Head of caudate nucleus (tissue), 42 donors: ENCODE data around the gene DHRS3.
"Not testable (repeated sequence)": the region's sequence is repeated elsewhere in the genome, so short reads cannot be mapped to it uniquely, and the experiment has no call there.

Source experiments
- DNase-seq, 42 donors: peaks; one replicate each; pipeline versions ENCODE4 v3.0.0 to v3.0.0-alpha.2; 2020 to 2021; ENCODE audit warnings: mixed read lengths in 7 of 42
- intact Hi-C: fragments of 100-400 bp; cut with DNase I; formaldehyde crosslinking; loops from one replicate; pipeline ENCODE4 v1.15.0; 2022

DHRS3 gene

DNA sequence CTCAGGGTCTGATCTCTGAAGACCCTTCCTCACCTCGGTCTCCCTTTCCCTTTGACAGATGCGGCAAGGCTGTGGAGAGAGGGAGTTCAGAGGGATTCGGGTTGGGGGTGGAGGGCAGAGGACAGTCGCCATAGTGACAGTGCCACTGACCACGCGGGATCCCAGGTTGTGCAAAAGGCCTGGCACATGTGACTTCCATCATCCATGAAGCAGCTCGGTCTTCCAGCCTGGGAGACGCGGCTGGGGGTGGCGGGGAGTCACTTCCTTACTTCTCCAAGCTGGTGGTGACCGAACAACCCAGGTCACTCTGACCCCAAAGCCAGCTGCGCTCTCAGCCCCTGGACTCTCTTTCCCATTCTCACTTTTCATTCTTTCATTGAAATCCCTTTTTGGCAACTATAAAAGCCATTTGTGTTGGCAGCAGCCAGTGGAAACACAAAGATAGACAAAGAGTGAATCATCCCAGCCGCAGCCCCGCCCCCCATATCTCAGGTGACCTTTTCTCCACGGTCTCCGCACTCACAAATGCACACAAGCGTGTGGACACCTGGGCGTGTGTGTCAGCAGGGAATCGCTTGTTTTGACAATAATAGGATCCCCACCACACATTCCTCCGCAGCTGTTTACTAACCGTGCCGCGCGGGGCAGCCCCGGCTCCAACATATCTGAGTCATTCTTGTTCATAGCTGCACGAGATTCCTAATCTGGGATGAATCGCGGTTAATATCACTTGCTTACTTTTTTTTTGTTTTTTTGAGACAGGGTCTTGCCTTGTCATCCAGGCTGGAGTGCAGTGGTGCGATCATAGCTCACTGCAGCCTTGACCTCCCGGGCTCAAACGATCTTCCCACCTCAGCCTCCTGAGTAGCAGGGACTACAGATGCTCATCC is 68.3 kb downstream of the DHRS3 start:
- DNase-seq: no peak
- intact Hi-C loops: no loop called here

DNA sequence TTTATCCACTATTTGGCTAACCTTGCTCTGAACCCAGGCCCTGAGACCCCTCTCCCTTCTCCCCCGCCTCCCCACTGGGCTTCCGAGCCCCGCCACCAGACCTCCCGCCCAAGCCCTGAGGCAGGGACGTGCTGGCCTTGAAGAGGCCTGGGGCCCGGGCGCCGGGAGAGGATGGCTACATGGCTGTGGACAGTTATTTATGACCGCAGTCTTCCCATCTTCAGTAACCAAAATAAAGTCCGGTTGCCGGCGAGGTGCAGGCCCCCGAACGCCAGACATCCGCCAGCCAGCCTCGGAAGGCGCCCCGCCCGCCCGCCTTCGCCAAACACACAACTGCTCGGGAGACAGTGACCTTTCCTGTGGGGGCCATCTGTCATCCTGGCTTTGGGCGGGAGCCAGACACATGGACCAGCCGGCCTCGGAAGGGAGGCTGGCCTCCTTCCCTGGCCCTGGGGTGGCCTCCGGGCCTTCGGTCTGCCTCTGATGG is 69.0 kb downstream of the DHRS3 start:
- no peak for DNase-seq
- intact Hi-C loops: no loop called here

DNA sequence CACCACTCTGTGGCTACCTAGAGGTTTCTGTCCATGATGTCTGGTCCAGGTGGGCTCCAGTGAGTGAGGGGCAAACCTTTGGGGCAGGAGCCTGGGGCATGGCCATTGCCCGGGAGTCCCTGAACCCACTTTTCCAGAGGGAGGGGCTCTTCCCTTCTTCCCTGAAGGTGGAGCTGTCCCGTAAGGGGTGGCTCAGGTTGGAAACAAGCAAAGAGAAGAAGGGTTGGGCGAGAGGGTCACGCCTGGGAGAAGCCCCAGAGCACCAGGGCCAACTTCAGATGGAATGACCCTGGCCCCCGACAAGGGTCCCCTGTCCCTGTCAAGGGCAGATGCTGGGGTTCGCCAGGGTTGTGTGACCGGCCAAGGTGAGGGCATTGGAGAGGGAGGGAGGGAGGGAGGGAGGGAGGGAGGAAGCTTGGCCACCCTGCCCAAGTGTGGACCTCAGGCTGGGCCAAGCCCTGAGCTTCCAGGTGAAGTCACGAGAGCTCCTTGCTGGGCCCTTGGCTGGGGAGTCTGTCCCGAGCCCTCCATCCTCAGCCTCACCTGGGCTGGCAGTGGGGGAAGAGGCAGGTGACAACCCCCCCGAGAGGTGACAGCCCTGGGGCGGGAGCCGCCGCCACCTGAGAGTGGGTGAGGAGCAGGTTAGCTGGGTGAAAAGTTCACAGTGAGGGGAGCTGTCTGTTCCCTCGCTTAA is 69.6 kb downstream of the DHRS3 start:
- DNase-seq: peak in 2 of 42 donors; percentile 14
- intact Hi-C loops: no loop called here

DNA sequence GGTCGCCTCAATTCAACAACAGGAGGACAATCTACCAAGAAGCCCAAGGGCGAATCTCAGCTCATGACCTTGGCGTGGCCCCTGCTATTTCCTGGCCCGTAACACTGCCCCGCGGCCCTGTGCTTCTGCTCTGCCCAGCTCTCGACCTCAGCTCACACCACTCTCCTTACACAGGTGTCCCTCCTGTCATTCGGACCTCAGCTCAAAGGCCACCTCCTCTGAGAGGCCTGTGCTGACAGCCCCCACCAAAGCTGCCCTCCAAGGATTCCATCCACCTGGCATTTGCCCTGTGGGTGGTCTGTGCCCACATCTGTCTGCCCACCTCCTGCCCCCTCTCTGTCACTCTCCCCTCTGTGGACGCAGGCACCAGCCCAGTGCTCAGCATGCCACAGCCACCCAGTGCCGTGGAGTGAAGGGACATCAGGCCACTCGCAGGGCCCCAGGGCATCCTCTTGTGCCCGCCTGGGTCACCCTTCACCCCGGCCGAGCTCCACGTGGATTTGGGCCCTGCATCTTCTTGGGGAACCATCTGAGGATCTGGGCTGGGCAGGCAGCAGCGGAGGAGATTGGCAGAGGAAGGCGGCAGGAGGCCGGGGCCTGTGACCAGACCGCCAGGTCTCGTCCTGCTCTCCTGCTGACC is 70.3 kb downstream of the DHRS3 start:
- intact Hi-C loops: no loop called here
- DNase-seq: peak in 2 of 42 donors; percentile 5 to 8

DNA sequence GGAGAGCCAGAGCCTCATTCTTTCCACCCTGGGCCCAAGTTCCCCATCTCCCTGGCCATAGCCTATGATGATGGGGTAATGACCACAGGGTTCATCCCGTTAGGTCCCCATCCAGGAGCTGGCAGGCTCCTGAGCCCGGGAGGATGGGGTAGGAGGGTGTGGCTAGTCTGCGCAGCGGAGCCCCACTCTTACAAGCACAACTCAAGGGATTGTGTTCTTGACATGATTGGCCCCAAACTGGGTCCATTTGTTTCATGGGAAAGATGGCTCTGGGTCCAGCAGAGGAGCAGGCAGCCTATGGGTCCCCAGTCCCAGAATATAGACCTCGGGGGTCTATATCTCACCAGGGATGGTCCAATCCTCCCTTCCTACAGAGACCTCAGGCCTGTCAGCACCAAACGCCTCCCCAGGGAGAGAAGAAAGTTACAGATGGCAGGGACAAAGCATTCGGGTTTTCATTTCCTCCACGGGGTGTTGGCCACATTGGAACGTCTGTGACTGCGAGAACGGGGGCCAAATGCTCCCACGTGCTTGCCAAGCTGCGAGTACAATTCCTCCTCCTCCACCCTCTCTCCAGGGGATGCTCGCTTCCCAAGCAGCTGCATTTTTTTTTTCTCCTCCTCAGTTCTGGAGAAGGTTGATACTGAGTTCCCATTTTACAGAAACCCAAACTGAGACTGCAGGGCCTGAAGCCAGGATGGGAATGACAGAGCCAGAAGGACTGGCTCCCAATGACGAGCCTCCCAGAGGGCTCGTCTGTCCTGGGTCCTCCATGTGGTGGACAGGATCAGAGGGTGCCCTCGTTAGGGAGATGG is 71.0 kb downstream of the DHRS3 start:
- DNase-seq: peak in 5 of 42 donors; percentile 34 to 51 (median 45)
- intact Hi-C loops: no loop called here

DNA sequence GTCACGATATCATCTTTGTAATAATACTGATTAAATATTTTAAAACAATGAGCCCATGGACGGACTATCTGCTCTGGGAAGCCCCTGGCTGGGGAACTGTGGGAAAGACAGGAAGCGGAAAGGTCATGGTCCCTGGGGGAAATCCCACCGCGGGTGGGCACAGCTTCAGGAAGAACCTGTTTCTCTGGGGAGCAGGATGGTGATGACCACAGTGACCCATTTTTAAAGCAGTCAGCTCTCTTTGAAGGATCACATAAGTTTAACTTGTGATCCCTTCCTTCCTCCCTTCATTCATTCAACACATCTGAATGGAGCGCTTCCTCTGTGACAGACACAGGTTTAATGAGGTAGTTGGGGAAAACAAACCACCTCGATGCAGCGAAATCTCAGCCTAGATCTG is 73.0 kb downstream of the DHRS3 start:
- intact Hi-C loops: no loop called here
- no peak for DNase-seq

DNA sequence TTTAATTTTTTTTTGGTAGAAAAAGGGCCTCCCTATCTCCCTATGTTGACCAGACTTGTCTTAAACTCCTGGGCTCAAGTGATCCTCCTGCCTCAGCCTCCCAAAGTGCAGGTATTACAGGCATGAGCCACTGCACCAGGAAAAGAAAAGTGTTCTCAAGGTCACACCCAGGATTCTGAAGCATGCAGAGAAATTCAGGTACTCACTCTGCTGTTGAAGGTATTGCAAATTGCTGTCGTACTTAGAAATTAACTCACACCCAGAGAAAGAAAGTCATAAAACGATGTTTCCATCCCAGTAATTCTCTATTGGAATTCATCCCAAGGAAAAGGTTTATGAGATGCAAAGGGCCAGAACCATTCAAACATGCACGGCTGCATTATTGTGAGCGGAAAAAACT is 73.7 kb downstream of the DHRS3 start:
- intact Hi-C loops: no loop called here
- no peak for DNase-seq

DNA sequence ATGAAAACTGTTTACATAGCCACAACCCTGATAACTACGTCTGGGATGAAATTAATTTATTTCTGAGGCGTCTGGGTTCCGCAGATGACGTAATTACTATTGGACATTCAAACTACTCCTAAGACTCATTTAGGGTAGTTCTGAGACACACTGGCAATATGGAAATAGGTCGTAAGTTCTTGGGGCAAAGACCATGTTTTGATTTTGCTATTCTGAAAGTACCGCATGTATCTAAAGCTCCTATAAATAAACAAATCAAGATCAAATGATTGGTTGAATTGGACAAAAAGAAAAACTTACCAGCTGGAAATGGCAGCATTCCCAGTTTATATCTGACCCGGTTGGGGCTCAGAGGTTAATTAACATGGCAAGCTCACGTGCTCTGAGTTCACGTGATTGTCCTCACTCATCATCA is 74.3 kb downstream of the DHRS3 start:
- intact Hi-C loops: no loop called here
- no peak for DNase-seq

DNA sequence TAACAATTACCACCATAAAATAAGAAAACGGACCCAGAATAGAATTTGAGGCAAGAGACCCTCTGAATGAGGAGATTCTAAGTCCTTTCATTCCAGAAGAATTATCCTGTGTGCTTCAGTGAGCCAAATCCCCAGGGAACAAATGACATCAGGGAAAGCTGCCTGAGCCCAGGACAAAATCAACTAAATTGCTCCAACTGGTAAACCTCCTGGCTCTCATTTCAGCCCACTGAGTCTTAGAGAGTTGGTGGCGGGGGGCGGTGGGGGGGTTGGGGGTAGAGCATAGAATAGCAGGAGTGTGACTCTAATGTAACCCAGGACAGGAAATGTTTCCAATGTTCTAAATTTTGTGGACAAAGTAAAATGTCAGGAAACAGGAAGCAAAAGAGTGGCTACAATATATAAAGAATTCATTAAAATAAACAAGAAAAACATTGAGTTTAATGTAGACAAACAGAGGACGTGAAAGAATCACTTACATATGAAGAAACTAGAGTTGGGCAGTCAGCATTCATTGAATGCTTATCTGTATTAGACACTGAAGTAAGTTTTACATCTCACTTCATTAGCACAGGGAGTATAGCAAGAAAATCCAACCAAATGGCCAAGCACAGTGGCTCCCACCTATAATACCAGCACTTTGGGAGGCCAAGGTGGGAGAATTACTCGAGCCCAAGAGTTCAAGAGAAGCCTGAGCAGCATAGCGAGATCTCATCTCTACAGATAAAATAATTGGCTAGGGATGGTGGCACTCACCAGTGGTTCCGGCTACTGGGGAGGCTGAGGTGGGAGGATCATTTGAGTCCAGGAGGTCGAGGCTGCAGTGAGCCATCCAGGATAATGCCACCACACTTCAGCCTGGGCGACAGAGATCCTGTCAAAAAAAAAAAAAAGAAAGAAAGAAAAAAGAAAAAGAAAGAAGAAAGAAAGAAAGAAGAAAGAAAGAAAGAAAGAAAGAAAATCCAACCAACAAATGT is 75.1 kb downstream of the DHRS3 start:
- intact Hi-C loops: no loop called here
- DNase-seq: peak in 1 of 42 donors; percentile 14

DNA sequence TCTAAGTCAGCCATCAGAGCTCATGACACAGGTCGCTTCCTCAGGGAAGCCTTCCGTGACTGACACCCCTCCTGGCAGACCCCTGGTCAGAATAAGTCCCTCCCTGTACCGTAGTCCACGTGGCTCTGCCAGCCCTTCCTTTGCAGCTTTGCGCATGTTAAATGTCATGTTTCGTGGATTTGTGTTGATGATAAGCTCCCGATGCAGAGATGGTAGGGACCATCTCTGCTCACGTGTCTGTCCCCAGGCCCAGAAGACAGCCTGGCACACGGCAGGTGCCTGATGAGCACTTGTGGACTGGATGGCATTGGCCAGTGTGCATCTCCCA is 75.9 kb downstream of the DHRS3 start:
- intact Hi-C loops: no loop called here
- peak in 1 of 42 donors; percentile 18 for DNase-seq

DNA sequence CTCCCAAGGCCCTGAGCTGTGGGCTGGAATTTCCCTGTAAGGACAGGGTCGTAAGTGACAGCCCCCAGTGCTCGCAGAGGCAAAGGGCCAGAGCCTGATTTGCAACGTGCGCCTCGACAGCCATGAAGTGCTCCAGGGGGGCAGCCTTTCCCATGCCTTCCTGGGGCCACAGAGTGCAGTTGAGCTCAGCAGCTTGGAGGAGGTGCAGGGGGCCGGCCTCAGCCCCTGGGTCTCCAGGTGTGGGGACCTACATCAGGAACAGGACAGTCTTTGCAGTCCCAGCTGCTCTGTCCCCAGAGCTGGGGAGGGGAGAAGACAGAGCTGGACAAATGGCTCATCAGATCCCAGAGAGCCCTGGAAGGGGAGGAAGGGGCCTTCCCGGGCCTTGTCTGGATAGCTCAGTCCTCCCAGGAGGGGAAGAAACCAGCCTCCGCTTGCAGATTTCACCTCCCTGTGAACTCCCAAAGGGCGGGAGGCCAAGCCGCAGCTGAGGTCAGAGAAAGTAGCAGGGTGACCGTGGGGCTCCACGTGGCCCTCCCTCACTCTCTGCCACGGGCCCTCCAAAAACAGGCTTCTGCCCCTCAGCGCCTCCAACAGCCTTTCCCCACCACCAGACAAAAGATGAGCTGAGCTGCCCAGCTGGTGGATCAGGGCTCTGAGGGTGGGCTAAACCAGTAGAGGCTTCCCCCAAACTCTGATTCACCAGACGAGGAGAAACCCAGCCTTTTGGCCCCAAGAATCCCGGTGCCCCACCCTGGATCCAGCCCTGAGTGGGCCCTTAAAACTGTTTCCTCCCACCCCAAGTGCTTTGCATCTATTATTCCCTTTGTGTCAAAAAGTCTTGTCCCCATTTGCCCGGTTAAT is 76.5 kb downstream of the DHRS3 start:
- intact Hi-C loops: no loop called here
- DNase-seq: peak in 2 of 42 donors; percentile 26 to 36

DNA sequence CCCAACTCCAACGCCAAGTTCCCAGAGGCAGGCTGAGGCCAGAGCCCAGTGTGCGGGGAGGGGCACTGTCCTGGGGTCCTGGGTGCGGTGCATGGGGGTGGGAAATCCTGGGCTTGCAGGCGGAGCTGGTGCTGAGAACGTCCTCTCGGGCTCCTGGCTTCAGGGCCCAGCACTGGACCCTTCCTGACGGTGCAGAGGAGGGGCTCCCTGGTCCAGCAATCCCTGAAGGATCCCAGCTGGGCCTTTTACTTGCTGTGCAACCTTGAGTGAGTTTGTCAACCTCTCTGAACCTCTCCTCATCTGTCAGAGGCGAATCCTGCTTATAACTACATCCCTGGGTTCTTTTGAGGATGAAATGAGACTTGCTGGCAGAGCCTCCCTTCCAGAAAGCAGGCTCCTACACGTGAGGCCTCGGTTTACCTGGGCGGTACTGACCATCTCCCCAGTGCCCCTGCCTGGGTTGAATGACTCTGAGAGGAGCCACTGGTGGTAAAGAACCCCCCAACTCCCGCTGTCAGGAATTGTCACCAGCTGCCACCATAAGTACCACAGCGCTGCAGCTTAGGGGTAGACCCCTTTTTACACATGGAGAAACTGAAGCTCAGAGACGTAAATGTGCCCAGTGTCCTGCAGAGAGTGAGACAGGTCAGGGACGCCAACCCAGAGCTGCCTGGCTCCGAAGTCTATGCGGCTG is 77.3 kb downstream of the DHRS3 start:
- DNase-seq: peak in 1 of 42 donors; percentile 12
- intact Hi-C loops: no loop called here

DNA sequence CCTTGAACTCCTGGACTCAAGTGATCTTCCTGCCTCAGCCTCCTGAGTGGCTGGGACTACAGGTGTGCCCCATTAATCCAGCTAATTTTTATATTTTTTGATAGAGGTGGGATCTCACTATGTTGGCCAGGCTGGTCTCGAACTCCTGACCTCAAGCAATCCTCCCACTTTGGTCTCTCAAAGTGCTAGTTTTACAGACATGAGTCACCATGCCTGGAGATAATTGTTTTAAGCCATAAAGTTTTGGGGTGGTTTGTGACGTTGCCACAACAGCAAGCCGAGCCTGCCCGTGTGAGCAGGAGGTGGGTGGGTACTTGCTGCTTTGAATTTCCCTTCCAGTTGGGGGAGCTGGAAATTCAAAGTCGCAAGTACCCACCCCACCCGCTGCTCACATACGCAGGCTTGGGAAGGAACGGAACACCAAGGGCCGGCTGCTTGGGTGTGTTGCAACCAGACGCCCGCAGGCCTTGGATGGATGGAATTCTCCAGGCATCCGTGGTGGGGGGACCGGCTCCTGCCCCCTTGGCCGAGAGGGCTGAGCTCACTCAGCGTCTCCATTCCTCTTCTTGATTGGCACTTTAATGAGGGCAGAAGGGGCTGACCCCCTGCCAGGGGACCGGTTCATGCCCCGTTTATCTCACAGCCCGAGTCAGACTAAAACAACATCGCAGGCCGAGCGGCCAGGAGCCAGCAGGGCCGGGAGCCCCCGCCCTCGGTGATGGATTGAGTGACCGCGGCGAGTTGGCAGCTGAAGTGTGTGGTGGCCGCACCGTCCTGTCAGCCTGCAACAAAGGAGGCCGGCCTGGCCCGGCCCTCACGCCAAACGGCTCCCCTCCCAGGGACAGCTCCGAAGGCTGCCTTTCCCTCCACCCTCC is 78.1 kb downstream of the DHRS3 start:
- peak in 5 of 42 donors; percentile 17 to 50 (median 37) for DNase-seq
- intact Hi-C loops: no loop called here

DNA sequence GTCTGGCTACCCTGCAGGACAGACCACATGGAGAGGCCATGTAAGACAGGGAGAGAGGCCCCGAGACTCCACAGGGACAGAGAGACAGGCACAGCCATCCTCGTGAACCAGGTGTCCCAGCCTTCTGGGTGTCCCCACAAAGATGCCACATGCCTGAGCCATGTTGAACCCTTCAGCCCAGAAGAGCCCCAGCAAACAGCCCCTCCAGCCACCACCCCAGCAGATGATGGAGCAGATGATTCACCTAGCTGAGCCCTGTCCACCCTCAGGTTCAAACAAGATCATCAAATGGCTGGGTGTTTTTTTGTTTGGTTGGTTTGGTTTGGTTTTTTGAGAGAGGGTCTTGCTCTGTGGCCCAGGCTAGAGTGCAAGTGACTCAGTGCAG is 78.7 kb downstream of the DHRS3 start:
- intact Hi-C loops: no loop called here
- DNase-seq: peak in 2 of 42 donors; percentile 7 to 8

DNA sequence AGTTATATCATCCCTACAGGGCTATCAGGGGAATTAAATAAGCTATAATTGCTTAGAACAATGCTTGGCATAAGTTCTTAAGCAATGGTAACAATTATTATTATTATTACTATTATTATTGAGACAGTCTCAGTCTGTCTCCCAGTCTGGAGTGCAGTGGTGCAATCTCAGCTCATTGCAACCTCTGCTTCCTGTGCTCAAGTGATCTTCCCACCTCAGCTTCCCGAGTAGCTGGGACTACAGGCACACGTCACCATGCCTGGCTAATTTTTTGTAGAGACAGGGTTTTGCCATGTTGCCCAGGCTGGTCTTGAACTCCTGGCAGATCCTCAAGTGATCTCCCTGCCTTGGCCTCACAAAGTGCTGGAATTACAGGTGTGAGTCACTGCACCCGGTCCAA is 79.5 kb downstream of the DHRS3 start:
- DNase-seq, intact Hi-C loops: not testable (repeated sequence)
